Neural progenitor cell (in vitro differentiated cells): ENCODE data around the gene L3MBTL1. TPM values are rescaled to one million over a fixed set of nuclear protein-coding genes. Genes with fewer than 3 reads are reported as not detected.
A peak's percentile ranks its signal among the peaks of the same experiment; 100 is the strongest.

Source experiments
- DNase-seq: peaks from one replicate; pipeline ENCODE4 v3.0.0-alpha.2; 2016; ENCODE audit warnings: low spot score
- H2AFZ ChIP-seq: fragments of 200-600 bp; sonication (generic); replicated peaks from 2 replicates; pipeline ENCODE4 v1.6.1; 2016; ENCODE audit warnings: antibody characterized with exemption
- H3F3A ChIP-seq: fragments of 200-600 bp; sonication (generic); 2 replicates; pipeline ENCODE4 v1.6.1; 2016; ENCODE audit warnings: antibody characterized with exemption, low read depth
- H3K27ac ChIP-seq: fragments of 200-600 bp; sonication (generic); 2 replicates; pipeline ENCODE4 v1.5.1; 2016; ENCODE audit warnings: mild to moderate bottlenecking
- H3K27me3 ChIP-seq: fragments of 200-600 bp; sonication (generic); 2 replicates; pipeline ENCODE4 v1.6.1; 2016; ENCODE audit warnings: mild to moderate bottlenecking, moderate library complexity
- H3K36me3 ChIP-seq: fragments of 200-600 bp; sonication (generic); 2 replicates; pipeline ENCODE4 v1.5.1; 2016
- H3K4me1 ChIP-seq: fragments of 200-600 bp; sonication (generic); 2 replicates; pipeline ENCODE4 v1.6.1; 2016; ENCODE audit warnings: mixed run types
- H3K4me2 ChIP-seq: fragments of 200-600 bp; sonication (generic); 2 replicates; pipeline ENCODE4 v1.6.1; 2016
- H3K4me3 ChIP-seq: fragments of 200-600 bp; sonication (generic); 2 replicates; pipeline ENCODE4 v1.5.1; 2016
- H3K79me2 ChIP-seq: fragments of 200-600 bp; sonication (generic); 2 replicates; pipeline ENCODE4 v1.6.1; 2016; ENCODE audit warnings: low read depth
- H3K9ac ChIP-seq: fragments of 200-600 bp; sonication (generic); 2 replicates; pipeline ENCODE4 v1.6.1; 2016
- H3K9me3 ChIP-seq: fragments of 200-600 bp; sonication (generic); 2 replicates; pipeline ENCODE4 v1.5.1; 2016; ENCODE audit warnings: low read depth
- H4K20me1 ChIP-seq: fragments of 200-600 bp; sonication (generic); 2 replicates; pipeline ENCODE4 v1.6.1; 2016; ENCODE audit warnings: low read depth
- H3K27ac Mint-ChIP-seq: 3 replicates; pipeline ENCODE4 v1.8.0; 2021; ENCODE audit warnings: mixed read lengths
- H3K27me3 Mint-ChIP-seq: 2 replicates; pipeline ENCODE4 v1.8.0; 2022; ENCODE audit warnings: low read depth, mild to moderate bottlenecking, inconsistent platforms, moderate library complexity, mixed read lengths; ENCODE audit not compliant: insufficient read depth
- H3K36me3 Mint-ChIP-seq: 3 replicates; pipeline ENCODE4 v1.8.0; 2021; ENCODE audit warnings: mixed read lengths
- H3K4me1 Mint-ChIP-seq: 3 replicates; pipeline ENCODE4 v1.8.0; 2021; ENCODE audit warnings: mixed read lengths
- H3K4me3 Mint-ChIP-seq: 3 replicates; pipeline ENCODE4 v1.8.0; 2021; ENCODE audit warnings: mild to moderate bottlenecking, moderate library complexity, mixed read lengths
- H3K9me3 Mint-ChIP-seq: 3 replicates; pipeline ENCODE4 v1.8.0; 2020; ENCODE audit warnings: mixed read lengths
- CTCF ChIP-seq: fragments of 200-600 bp; sonication (generic); IDR thresholded peaks from 2 replicates; pipeline ENCODE4 v1.5.1; 2017; ENCODE audit warnings: antibody characterized with exemption, mild to moderate bottlenecking
- EZH2 ChIP-seq: fragments of 200-600 bp; sonication (generic); IDR thresholded peaks from 2 replicates; pipeline ENCODE4 v1.6.1; 2017; ENCODE audit warnings: antibody characterized with exemption, mild to moderate bottlenecking, moderate library complexity
- EZH2phosphoT487 ChIP-seq: fragments of 200-600 bp; sonication (generic); IDR thresholded peaks from 2 replicates; pipeline ENCODE4 v1.6.1; 2017; ENCODE audit warnings: antibody characterized with exemption
- total RNA-seq: library from RNA; depleted of rRNA; stranded (reverse); fragments of >200 nt; gene quantifications from 2 replicates; pipeline ENCODE4 v1.2.3, GENCODE V29; 2015; ENCODE audit warnings: low replicate concordance

L3MBTL1 gene
- total RNA-seq, 1 donor from 2014 or later: 27.6 TPM

- H3K4me3 ChIP-seq: no peak overlapping the region
- H3K27me3 Mint-ChIP-seq: peaks cover 3% of the 10 kb centered on the region
These were observed 44.6 kb upstream of the L3MBTL1 start for GRCh38 chr20:43462660-43463526.

GRCh38 chr20:43463527-43464218 lies 43.8 kb upstream of the L3MBTL1 start:
- Mint-ChIP-seq H3K9me3 (no peaks in the 10 kb centered on the region), H3K4me1 (peaks cover 19% of the 10 kb centered on the region), H3K36me3 (peaks cover 57% of the 10 kb centered on the region), H3K4me3 (no peak overlapping the region), H3K27ac (no peak overlapping the region), H3K27me3 (peaks cover 3% of the 10 kb centered on the region)
- Histone ChIP-seq H3K27me3 (no peaks in the 10 kb centered on the region), H3K9me3 (no peaks in the 10 kb centered on the region), H3K79me2 (peaks cover 52% of the 10 kb centered on the region), H2AFZ (no peak overlapping the region), H3F3A (peaks cover 73% of the 10 kb centered on the region), H3K9ac (no peak overlapping the region), H4K20me1 (peaks cover 59% of the 10 kb centered on the region), H3K4me3 (no peak overlapping the region), H3K27ac (no peak overlapping the region), H3K36me3 (peaks cover 21% of the 10 kb centered on the region), H3K4me2 (no peak overlapping the region), H3K4me1 (peaks cover 13% of the 10 kb centered on the region)
- DNase-seq: no peak
- TF ChIP-seq EZH2 (no peak), CTCF (no peak), EZH2phosphoT487 (no peak)

More at GRCh38 chr20:43462660-43463526, 44.6 kb upstream of the L3MBTL1 start:
- Mint-ChIP-seq H3K4me3 (no peak overlapping the region), H3K27ac (no peak overlapping the region), H3K9me3 (no peaks in the 10 kb centered on the region), H3K4me1 (peaks cover 19% of the 10 kb centered on the region), H3K36me3 (peaks cover 57% of the 10 kb centered on the region)
- Histone ChIP-seq H4K20me1 (peaks cover 64% of the 10 kb centered on the region), H2AFZ (no peak overlapping the region), H3K9me3 (no peaks in the 10 kb centered on the region), H3K4me1 (peaks cover 13% of the 10 kb centered on the region), H3K9ac (no peak overlapping the region), H3K27me3 (no peaks in the 10 kb centered on the region), H3F3A (peaks cover 68% of the 10 kb centered on the region), H3K36me3 (peaks cover 21% of the 10 kb centered on the region), H3K79me2 (peaks cover 60% of the 10 kb centered on the region), H3K4me2 (no peak overlapping the region), H3K27ac (no peak overlapping the region)
- no peak for TF ChIP-seq EZH2phosphoT487
- no peak for TF ChIP-seq EZH2
- TF ChIP-seq CTCF: no peak
- no peak for DNase-seq

- H3K36me3 ChIP-seq: peaks cover 21% of the 10 kb centered on the region
- H3K27ac Mint-ChIP-seq: no peak overlapping the region
- DNase-seq: no peak
These were observed 43.2 kb upstream of the L3MBTL1 start for GRCh38 chr20:43464219-43464790.

More at GRCh38 chr20:43464219-43464790, 43.2 kb upstream of the L3MBTL1 start:
- H3F3A ChIP-seq: peaks cover 69% of the 10 kb centered on the region
- H4K20me1 ChIP-seq: peaks cover 53% of the 10 kb centered on the region
- peak overlapping the region; percentile 21 for H3K27ac ChIP-seq
- TF ChIP-seq EZH2 (no peak), EZH2phosphoT487 (no peak), CTCF (no peak)
- peaks cover 3% of the 10 kb centered on the region for H3K27me3 Mint-ChIP-seq
- H3K36me3 Mint-ChIP-seq: peaks cover 55% of the 10 kb centered on the region
- no peak overlapping the region for H3K4me2 ChIP-seq
- H3K79me2 ChIP-seq: peaks cover 46% of the 10 kb centered on the region
- H3K27me3 ChIP-seq: no peaks in the 10 kb centered on the region
- peaks cover 9% of the 10 kb centered on the region for H3K4me1 ChIP-seq
- H3K9me3 Mint-ChIP-seq: no peaks in the 10 kb centered on the region
- no peak overlapping the region for H3K4me3 Mint-ChIP-seq
- H3K9me3 ChIP-seq: no peaks in the 10 kb centered on the region
- no peak overlapping the region for H2AFZ ChIP-seq
- peaks cover 14% of the 10 kb centered on the region for H3K4me1 Mint-ChIP-seq
- H3K9ac ChIP-seq: no peak overlapping the region
- no peak overlapping the region for H3K4me3 ChIP-seq
